HG03039 (cell line): ENCODE results near the gene SERF2.

Experiments
- ATAC-seq: cut with Tn5 transposase; IDR thresholded peaks from one replicate; pipeline ENCODE4 v1.9.1; 2021; ENCODE audit warnings: mild to moderate bottlenecking, moderate library complexity; ENCODE audit not compliant: unreplicated experiment

The SERF2 gene

DNA sequence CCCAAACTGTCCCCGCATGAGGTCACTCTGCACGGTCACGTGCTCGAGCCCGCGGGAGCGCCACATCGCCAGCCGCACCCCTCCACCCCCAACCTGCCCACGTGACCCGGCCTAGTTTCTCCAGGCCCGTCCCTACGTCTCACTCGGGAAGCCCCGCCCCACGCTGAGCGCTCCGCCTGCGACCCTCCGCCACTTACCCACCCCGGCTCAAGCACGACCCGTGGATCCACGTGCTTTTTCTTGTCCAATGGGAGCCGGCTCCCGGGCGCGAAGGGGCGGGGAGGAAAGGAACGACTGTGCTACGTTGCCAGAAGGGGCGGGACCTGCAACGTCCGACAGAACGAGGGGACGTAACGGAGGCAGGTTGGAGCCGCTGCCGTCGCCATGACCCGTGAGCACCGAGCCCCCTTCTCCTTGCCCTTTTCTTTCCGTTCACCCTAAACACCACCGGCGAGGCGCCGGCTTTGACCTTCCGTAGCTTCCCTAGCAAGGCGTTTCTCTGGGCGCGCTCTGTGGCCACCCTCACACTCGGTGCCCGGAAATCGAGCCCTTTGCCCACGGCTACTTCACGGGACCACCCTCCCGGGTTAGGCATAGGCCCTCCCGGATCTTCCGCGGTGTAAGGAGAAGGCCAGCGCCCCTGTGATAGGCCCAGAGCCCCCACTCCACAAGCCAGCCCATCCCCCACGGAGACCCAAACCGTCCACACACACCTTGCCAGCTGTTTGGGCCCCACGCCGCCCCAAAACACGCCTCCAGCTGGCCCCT is at the start of gene SERF2:
Gene SERF2, plus strand, starts transcription at position 328 of the 768 bp plus-strand sequence. Its CDS starts 57 bp downstream, at position 385.
- peak; percentile 89 for ATAC-seq

DNA sequence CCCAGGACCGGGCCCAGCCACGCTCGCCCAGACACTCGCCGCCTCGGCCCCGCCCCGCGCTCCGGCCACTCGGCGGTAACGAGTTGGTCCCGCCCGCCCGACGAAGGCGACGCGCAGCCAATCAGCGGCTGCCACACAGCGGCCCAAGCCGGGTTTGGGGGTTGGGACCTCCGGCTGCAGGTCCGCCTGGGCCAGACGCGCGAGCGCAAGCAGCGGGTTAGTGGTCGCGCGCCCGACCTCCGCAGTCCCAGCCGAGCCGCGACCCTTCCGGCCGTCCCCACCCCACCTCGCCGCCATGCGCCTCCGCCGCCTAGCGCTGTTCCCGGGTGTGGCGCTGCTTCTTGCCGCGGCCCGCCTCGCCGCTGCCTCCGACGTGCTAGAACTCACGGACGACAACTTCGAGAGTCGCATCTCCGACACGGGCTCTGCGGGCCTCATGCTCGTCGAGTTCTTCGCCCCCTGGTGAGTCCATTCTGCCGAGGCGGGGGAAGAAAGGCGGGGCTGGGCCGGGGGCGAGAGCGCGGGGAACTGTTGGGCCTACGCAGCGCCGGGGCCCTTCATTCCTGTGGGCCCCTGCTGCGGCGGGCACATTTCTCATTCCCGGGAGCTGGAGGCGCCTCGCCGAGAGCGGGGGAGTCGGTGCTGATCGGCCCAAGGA is 45.7 kb upstream of the SERF2 start, which contains the start of gene PDIA3:
Gene PDIA3, plus strand, starts transcription at position 194 of the 658 bp plus-strand sequence. Its CDS starts 102 bp downstream, at position 296.
- peak; percentile 80 for ATAC-seq

DNA sequence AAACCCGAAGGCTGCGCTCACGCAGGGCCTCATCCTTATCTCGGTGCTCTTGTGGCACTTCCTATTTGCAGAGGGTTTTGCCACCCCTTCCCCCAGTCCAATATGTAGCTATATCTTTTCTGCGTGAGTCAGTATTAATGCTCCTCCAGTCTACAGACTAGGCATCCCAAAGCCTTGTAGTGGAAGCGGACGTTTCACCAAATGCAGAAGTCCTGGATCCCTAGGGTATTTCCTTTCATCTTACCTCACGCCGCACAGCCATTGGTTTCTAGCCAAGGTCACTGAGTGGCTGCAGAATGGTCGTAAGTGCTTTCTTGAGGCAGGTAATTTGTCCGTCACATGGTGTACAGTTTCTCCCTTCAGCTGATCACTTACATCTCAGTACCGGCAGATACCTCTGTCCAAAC is 45.2 kb upstream of the SERF2 start:
- ATAC-seq, result peak; percentile 4

DNA sequence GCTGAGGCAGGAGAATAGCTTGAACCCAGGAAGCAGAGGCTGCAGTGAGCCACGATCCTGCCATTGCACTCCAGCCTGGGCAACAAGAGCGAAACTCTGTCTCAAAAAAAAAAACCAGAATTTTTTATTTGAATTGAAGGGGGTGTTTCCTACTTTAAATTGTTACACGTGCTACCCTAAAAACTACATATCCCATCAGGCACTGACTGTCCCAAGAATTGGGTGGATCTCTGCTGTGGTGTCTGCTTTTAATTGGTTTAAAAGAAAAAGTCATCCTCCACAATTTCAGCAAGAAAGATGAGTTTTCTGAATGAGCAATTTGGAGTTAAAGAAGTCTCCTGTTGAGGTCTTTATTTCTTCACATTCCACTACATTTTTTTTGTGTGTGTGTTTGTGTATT is 43.7 kb upstream of the SERF2 start:
- ATAC-seq, result no peak

DNA sequence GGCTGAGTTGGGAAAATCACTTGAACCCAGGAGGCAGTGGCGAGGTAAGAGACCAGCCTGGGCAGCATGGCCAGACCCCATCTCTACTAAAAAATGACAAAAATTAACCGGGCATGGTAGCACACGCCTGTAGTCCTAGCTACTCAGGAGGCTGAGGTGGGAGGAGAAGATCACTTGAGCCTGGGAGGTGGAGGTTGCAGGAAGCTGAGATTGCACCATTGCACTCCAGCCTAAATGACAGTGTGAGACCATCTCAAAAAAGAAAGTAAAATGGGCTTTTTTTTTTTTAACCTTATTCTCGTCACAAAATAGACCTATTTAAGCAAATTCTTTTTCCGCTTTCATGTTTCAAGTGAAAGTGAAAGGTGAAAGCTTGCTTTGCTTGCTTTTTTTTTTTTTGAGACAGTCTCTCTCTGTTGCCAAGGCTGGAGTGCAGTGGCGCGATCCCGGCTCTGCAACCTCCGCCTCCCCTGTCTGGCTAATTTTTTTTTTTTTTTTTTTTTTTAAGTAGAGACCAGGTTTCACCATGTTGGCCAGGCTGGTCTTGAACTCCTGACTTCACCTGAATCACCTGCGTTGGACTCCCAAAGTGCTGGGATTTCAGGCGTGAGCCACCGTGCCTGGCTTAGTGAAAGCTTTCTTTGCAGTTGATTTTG is 42.3 kb upstream of the SERF2 start:
- ATAC-seq, result no peak

DNA sequence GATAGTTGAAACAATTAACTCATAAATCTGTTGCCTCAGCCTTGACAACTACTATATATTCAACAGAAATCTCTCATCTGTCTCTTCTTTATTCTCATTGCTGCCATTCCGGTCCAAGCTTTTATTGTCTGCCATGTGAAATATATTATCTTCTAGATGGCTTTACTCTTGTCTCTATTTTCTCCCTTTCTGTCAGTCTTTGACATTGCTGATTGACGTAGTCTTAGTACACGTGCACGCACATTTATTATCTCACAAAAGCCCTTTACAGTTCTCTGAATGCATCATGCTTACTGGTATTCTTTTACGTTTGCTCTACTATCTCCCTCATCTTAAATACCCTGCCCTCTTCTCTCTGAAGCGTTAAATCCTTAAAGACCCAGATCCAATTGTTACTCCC is 40.2 kb upstream of the SERF2 start:
- ATAC-seq, result no peak

DNA sequence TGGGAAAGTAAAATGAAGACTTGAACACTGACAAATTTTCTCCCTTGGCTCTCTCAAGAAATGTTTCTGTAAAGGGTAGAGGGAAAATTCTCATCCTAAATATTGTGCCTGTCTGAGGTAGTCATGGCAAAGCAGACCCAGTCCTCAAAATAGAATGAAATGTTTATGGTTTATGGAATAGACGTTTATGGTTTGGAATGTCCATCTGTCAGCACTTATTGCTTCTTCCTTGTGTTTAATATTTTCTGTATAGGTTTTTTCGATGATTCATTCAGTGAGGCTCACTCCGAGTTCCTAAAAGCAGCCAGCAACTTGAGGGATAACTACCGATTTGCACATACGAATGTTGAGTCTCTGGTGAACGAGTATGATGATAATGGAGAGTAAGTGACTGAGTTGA is 29.3 kb upstream of the SERF2 start:
- ATAC-seq, result no peak

DNA sequence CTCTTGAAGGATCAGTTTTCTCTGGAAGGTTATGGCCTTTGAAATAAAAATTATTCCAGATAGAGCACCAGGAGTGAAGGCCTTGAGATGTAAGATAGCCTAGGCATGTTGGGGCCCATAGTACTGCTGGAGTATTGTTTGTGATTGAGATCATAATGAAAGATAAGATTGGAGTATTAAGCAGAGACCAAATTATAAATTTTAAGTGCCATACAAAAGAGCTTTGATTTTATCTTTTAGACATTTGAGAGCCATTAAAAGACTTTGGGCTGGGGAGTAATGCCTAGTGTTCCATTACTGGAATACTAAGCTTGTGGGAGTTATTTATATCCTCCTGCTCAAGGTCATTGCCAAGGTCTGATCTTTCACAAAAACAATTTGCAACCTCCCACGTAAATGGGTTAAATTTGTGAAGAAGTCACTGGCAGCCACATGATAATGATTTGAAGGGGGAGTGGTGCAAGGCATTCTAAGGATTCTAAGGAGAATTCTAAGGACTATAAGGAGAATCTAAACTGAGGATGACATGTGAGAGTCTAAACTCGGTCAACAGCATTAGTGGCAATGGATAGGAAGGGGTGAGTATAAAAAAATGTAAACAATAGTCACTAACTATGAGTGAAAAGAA is 28.2 kb upstream of the SERF2 start:
- ATAC-seq, result no peak

DNA sequence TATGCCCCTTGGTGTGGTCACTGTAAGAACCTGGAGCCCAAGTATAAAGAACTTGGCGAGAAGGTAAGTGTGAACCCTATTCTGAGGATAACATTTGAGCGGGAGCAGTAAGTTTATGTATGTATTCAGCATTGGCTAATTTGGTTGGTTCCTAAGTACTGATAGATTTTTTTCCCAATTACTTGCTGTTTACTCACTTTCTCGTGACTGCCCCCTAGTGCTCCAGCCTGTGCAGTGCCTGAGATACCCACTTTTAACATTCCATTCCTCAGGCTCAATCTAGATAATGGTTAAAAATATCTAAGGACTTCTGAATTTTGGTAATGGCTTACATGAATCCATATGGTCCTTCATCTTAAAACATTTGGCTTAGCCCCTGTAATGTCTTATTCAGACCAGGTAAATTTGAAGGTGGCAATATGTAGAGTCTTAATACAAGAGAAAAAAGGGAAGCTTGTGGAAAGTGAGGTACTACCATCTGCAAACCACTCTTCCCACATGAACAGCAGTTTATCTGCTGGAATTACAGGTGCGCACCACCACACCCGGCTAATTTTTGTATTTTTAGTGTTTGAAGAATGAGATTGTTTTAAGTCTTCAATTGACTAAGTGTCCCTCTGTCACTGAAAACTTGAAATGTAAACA is 22.4 kb upstream of the SERF2 start:
- ATAC-seq, result no peak

DNA sequence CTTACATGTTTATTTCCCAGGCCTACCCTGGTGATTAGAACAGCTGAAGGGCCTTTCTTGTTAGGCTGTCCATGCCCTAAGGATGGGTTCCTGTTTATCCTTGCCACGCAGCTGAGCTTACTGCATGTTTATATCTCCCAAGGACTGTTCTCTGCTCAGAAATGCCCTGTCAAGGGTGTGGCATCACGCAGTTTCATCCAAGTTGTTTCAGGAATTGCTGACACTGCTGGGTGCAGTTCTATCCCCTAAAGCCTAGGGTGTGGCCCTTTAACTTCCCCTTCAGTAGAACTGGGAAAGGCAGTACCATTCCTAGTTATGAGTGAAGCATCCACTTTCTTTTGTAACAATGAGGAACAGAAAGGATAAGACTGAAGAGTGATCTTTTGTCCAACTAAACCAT is 20.3 kb upstream of the SERF2 start:
- no peak for ATAC-seq

DNA sequence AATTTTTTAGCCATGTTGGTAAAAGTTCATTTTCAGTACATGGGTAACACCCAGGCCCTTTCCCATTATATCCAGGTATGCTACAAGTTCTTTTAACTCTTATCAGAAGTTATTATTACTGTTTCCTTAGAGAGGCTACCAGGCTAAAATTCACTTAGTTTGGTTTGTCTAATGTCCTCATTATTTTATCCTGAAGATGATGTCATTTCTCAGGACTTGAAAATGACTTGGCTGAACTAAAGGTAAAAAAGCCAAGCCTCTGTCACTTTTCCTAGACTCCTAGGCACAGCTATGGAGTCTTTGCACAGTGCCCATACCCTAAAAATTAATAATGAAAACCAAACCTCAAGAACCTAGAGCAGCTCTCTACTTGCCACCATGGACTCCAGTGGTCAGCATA is 19.5 kb upstream of the SERF2 start:
- ATAC-seq, result no peak

DNA sequence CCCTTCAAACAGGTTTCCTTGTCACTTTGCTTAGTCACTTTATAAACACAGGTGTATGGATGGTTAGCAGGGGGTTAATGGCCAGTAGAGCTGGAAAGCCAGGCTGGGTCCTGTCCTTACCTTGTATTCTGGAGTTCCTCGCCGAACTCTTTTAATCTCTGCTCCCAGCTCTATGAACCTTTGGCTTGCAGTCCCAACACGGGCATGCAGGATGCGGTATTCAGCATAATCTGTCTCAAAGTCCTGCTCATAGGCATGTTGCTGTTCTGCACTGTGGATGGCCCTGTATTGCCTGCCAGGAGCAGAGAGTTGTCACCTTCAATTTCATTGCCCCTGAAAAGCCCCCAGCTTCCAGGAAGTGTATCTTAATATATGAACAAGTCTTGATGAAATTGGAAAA is 18.1 kb upstream of the SERF2 start:
- ATAC-seq, result no peak

DNA sequence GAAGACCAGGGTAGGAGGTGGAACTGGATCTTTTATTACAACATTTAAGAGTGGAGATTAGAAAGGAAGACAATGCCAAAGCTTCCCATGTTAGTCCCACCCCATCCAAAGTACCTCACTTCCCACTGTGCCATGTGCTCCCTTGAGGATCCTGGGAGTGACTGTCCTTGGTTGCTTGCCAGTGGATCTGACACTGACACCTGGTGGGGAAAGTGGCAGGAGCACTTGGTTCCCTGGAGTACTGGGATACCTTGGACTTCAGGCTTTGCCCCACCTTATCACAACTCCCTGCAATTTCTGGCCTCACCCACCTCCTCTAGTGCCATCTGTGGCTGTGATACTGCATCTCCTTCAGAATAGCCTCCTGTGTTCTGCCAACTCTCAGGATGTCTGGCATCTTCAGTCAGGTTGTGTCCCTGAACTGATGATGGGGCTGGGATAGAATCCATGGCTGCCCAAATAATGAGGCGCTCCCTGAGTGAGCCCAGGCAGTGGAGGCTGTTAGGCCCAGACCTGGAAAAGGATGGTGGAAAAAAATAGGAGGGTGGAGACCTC is 16.6 kb upstream of the SERF2 start:
- ATAC-seq, result no peak

DNA sequence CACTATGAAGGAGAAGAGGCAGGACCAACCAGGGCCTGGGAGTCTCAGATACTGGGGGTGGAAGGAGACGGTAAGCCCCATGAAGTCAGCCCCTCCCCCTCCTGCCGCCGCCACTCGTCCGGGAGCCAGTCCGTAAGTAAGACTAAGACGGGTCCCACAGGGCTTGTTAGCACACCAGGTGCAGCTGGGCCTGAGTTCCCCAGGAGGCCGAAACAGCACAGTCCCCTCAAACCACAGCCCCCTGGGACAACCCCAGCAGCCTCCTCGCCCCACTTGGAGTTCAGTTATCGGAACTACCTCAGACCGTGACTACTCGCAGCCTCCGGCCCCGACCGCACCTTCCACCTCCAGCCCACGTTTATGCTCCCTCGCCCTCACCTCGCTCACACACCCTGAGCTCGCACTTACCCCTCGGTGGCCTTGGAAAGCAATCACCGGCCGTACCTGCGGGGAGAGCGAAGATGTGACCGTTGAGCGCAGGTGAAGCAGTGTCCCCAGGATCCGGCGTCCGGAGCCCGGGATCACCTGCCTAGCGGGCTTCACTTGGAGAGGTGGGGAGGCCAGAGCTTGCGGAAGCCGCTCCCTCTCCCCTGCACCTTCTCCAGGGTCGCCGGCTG is 15.9 kb upstream of the SERF2 start:
- ATAC-seq, result peak; percentile 50

DNA sequence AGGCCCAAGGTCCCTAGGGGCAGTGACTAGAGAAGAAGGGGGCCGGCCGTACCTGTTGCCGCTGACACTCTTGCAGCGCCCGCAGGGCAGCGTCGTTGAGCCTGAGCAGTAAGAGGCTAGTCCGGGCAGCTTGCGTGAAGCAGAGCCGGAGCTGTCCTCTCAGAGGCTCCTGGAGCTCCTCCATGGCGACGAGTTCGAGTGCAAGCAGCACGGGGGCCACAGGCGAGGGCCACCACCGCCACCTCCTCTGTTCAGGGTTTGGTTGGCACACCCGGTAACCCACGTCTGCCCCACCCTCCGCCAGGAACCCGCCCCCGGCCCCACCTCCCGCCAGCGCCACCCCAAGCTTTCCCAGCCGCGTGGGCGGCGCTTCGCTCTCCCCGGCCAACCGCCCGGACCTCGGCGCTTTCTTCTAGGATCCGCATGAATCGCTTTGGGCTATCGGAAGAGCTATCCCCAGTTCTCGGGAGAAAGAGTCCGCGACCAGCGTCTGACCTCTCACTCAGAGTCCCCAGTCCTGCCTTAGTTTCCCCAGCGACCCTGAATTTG is 15.3 kb upstream of the SERF2 start, which contains the start of gene ELL3:
Gene ELL3, minus strand, starts transcription at position 249 of the 549 bp plus-strand sequence. Its CDS starts 65 bp downstream, at position 184.
- peak; percentile 33 for ATAC-seq

DNA sequence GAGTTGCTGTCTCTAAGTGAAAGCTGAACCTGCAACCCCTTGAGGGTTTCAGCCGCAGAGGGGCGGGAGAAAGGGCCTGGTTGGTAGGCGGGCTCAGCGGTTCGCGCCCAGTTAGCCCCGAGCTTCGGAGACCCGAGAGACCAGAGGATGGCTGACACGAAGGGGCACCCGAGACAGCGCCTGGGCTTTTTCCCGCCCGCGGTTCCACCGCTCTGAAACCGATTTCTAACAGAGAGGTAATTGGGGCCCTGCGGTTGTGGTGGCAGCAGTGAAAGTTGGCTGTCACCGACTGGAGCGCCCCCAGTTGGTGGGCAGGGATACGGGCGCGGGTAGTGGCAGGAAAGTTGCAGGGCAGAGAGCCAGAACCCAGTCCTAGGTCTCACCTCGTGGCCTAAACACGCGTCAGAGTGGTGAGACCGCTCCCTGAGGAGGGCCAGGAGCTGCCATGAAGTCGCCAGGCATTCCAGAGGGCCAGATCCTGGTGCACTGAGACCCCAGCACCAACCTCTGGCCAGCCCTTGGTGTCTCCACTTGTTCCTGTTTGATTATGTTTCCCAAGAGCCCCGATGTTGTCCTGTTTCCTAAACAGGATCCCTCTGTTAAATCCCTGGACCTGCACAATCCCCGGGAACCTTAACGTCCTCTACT is 14.7 kb upstream of the SERF2 start:
- ATAC-seq, result peak; percentile 45

DNA sequence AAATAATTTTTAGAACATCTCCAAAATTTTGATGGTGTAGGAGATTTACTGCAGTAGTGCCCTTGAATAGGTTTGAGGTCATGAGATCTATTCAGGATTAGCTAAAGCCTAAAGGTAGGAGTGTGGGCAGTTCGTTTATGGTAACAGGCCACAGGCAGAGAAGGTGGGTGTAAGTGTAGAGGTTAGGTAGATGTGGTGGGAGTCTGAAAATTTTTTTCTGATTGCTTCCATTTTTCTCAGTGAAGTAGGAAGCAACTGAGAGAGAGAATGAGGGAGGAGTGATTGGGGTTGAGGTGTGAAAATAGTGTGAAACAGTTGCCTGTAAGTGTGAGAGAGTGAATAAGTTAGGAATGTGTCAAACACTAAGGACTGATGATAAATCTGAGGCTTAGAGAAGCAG is 13.1 kb upstream of the SERF2 start:
- ATAC-seq, result no peak

DNA sequence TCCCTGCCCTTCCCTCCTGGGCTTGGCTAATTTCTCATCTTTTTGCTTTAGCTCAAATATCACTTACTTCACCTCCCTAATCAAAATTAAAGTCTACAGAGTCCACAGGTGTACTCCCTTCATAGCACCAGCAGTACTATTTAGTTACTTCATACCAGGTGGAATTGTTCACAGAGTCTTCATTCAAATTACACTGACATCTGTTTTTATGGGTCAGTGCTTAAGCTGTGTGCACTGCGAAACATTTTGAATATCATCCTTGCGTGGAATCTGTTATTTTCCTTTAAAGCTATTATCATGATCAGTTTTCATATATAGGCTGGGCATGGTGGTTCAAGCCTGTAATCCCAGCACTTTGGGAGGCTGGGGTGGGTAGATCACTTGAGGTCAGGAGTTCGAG is 2.7 kb upstream of the SERF2 start:
- ATAC-seq, result no peak

DNA sequence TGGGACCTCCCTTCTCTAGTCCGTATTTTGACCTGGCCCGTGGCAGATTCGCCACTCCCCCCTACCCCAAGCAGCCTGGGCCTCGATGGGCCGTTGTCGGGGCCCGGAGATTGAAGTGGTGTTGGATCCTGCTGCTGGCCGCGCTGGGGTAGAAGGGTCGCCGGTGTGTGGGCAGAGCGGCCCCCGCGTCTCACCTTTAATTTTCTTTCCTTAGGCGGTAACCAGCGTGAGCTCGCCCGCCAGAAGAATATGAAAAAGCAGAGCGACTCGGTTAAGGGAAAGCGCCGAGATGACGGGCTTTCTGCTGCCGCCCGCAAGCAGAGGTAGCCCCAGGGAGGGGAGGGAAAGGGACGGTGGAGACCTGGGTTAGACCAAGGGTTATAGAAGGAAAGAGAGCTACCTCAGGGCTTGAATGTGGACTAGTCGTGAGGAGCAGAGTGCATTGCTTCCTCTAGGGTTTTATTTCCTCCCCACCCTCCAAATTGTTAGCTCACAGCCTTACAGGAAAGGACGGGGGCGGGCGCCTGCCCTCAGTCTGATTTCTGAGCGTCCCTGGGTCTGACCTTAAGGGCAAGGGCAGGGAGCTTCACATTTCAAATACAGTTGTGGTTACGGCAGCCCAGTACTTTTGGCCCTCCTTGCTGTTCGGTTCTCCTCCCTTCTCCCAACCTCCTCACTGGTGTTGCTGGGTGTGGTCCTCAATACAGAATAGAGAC is 799 bp downstream of the SERF2 start:
- no peak for ATAC-seq
